Colonic mucosa (tissue), 4 donors: ENCODE results near the gene SLMAP. TPM values are rescaled to one million over a fixed set of nuclear protein-coding genes. Genes with fewer than 3 reads are reported as not detected.

Experiments
- DNase-seq: peaks from one replicate; pipeline ENCODE4 v3.0.0-alpha.2; 2020
- H3K27ac ChIP-seq: fragments of 200-600 bp; one replicate; pipeline ENCODE4 v1.8.0; 2021
- H3K27me3 ChIP-seq: fragments of 200-600 bp; one replicate; pipeline ENCODE4 v1.8.0; 2021
- H3K36me3 ChIP-seq: fragments of 200-600 bp; one replicate; pipeline ENCODE4 v1.8.0; 2021
- H3K4me1 ChIP-seq: fragments of 200-600 bp; one replicate; pipeline ENCODE4 v1.8.0; 2021; ENCODE audit warnings: mild to moderate bottlenecking
- H3K4me3 ChIP-seq: fragments of 200-600 bp; one replicate; pipeline ENCODE4 v1.8.0; 2021
- H3K9ac ChIP-seq, 2 donors: one replicate each; pipeline ENCODE4 v1.7.0; 2013; ENCODE audit warnings: control low read depth in 2 of 2, low read depth in 2 of 2, low read length in 2 of 2
- H3K9me3 ChIP-seq: fragments of 200-600 bp; one replicate; pipeline ENCODE4 v1.8.0; 2021
- intact Hi-C: fragments of 100-400 bp; cut with DNase I; formaldehyde crosslinking; loops from one replicate; pipeline ENCODE4 v1.14.1; 2022
- total RNA-seq, 2 donors: library from RNA; stranded (reverse); fragmentation: NEBNext Ultra II Directional in 1 of 2; extraction: Animal tissue kit (Norgen Biotek cat#: 25700) in 1 of 2; gene quantifications; one replicate each; pipeline ENCODE4 v1.2.1, GENCODE V29; 2021
- TF ChIP-seq, protein P1 (sequence below): fragments of 200-600 bp; IDR thresholded peaks from one replicate; pipeline ENCODE4 v1.8.0; 2022; ENCODE audit warnings: antibody characterized with exemption, mild to moderate bottlenecking
- donor health status: healthy.
- donor health status: DM: no; HTN: no; CAD: no.
- donor health status: DM: no; HTN: no; CAD: no.

The SLMAP gene
- total RNA-seq, 2 donors from 2014 or later, result 81.1 to 124 TPM

DNA sequence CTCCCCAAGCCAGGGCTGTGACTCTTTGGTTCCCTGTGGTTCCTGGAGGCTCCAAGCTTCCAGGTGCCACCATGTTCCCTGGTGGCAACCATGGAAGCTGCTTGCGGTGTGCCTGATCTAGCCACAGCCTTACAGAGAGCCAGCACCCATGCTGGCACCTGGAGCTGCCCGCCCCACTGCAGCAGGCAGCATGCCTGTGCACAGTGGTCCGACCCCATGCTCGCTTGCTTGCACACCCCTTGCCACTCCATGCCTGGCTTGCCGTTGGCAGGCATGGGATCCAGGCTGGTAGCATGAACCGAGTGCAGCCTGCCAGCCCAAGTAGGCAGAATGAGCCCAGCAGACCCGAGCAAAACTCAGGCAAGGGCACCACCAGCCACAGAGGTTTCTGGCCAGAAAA, 53.9 kb downstream of the SLMAP start:
- no peak for DNase-seq
- TF ChIP-seq, protein P1, sequence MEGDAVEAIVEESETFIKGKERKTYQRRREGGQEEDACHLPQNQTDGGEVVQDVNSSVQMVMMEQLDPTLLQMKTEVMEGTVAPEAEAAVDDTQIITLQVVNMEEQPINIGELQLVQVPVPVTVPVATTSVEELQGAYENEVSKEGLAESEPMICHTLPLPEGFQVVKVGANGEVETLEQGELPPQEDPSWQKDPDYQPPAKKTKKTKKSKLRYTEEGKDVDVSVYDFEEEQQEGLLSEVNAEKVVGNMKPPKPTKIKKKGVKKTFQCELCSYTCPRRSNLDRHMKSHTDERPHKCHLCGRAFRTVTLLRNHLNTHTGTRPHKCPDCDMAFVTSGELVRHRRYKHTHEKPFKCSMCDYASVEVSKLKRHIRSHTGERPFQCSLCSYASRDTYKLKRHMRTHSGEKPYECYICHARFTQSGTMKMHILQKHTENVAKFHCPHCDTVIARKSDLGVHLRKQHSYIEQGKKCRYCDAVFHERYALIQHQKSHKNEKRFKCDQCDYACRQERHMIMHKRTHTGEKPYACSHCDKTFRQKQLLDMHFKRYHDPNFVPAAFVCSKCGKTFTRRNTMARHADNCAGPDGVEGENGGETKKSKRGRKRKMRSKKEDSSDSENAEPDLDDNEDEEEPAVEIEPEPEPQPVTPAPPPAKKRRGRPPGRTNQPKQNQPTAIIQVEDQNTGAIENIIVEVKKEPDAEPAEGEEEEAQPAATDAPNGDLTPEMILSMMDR, result no peak
- H3K9ac ChIP-seq, result no peak overlapping the region
- H3K27me3 ChIP-seq, result no peaks in the 10 kb centered on the region
- intact Hi-C loops, result no loop called here
- H3K9me3 ChIP-seq, result no peaks in the 10 kb centered on the region
- no peaks in the 10 kb centered on the region for H3K4me1 ChIP-seq
- no peak overlapping the region for H3K4me3 ChIP-seq
- H3K27ac ChIP-seq, result no peak overlapping the region
- H3K36me3 ChIP-seq, result no peaks in the 10 kb centered on the region

DNA sequence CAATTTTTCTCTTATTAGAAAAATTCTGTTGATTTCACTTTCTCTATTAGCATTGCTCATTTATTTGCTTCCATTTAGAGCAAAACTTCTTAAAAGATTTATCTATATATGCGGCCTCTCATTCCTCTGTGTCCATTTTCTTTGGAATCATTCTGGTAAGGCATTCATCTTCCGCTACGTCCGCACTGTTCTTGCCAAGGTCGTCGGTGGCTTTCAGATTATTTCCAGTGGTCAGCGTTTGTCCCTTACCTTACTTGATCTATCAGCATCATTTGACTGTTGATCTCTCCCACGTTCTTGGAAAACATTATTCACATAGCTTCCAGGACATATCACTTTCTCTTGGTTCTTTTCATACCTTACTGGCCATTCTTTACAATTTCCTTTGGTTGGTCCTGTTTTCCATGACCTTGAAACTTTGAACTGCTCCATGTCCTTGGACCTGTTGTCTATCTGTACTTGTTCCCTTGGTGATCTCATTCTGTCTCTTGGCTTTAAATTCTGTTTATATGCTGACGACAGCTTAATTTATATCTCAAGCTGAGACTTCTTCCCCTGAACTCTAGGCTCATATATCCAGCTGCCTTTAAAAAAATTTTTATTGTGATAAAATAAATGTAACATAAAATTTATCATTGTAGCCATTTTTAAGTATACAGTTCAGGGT, 54.5 kb downstream of the SLMAP start:
- TF ChIP-seq, protein P1, result no peak
- H3K9ac ChIP-seq, result no peak overlapping the region
- H3K4me1 ChIP-seq, result no peaks in the 10 kb centered on the region
- H3K36me3 ChIP-seq, result no peaks in the 10 kb centered on the region
- H3K27ac ChIP-seq, result no peak overlapping the region
- no peaks in the 10 kb centered on the region for H3K27me3 ChIP-seq
- intact Hi-C loops, result no loop called here
- no peak for DNase-seq
- H3K4me3 ChIP-seq, result no peak overlapping the region
- no peaks in the 10 kb centered on the region for H3K9me3 ChIP-seq

DNA sequence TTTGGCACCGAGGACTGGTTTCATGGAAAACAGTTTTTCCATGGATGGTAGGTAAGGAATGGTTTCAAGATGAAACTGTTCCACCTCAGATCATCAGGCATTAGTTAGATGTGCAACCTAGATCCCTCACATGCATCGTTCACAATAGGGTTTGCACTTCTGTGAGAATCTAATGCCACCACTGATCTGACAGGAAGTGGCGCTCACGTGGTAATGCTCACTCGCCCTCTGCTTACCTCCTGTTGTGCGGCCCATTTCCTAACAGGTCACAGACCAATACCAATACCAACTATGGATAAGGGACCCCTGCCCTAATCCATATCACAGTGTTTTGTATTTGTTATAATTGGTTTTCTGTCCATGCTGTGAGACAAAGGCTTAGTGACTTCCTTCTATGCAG, 58.9 kb downstream of the SLMAP start:
- no peak for DNase-seq
- no peak overlapping the region for H3K9ac ChIP-seq
- no peaks in the 10 kb centered on the region for H3K9me3 ChIP-seq
- no peak overlapping the region for H3K27ac ChIP-seq
- H3K4me3 ChIP-seq, result no peak overlapping the region
- H3K27me3 ChIP-seq, result no peaks in the 10 kb centered on the region
- intact Hi-C loops, result no loop called here
- TF ChIP-seq, protein P1, result no peak
- H3K36me3 ChIP-seq, result no peaks in the 10 kb centered on the region
- no peaks in the 10 kb centered on the region for H3K4me1 ChIP-seq

DNA sequence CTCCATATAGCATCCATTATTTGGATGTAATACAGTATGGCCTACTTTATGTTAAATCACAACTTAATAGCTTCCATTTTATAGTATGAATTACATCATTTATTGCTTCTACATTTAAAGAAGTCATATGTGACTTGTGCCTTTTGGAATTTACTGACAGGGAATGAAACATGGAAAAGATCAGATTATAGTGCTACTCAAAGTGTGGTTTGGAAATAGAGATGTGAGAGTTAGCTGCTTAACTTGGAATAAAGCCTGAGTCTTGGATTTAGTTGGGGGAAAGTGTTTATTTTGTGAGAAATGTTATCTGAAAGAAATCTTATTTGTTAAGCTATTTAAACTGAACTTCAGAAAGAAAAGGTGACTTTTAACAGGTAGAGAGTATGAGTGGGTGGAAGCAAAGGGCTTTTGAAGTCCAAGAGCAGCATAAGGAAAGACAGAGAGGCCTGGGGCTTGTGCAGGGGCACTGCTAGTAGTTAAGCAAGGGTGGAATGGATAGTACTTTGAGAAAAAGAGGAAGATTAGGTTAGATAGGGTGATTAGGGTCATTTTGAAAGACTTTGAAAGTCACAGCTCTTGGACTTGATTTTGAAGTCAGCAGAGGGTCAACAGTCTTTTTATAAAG, 60.5 kb downstream of the SLMAP start:
- TF ChIP-seq, protein P1, result no peak
- Histone ChIP-seq H3K4me3 (no peak overlapping the region), H3K9ac (no peak overlapping the region), H3K4me1 (no peaks in the 10 kb centered on the region), H3K27ac (no peak overlapping the region), H3K9me3 (no peaks in the 10 kb centered on the region), H3K36me3 (no peaks in the 10 kb centered on the region), H3K27me3 (no peaks in the 10 kb centered on the region)
- intact Hi-C loops, result no loop called here
- DNase-seq, result no peak

DNA sequence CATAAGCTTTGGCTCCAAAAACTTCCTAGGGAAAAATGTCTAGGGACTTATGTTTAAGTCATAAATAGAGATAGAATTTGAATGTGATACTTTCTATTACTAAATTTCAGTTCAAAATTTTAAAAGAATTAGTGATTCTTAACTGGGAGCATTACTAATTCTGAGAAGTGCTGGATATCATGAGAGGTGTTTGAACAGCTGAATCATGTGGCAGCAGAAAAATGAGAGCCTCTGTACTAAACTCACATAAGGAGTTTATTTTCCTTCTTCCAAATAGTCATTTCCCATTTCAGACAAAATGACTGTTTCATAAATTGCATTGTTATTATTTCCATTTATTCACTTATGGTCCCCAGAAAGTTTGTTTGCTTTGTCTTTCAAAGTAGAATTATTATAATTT, 62.7 kb downstream of the SLMAP start:
- no peaks in the 10 kb centered on the region for H3K27me3 ChIP-seq

More for the DNA sequence above, 62.7 kb downstream of the SLMAP start:
- Histone ChIP-seq H3K4me1 (no peaks in the 10 kb centered on the region), H3K9me3 (no peaks in the 10 kb centered on the region), H3K27ac (no peak overlapping the region), H3K36me3 (no peaks in the 10 kb centered on the region), H3K4me3 (no peak overlapping the region), H3K9ac (no peak overlapping the region)
- TF ChIP-seq, protein P1, result no peak
- intact Hi-C loops, result no loop called here
- no peak for DNase-seq
